CD14-positive monocyte (primary cell): ENCODE data around the gene FOXJ1. TPM values are rescaled to one million over a fixed set of nuclear protein-coding genes. Genes with fewer than 3 reads are reported as not detected.

Experiments
- DNase-seq, 3 donors: peaks; one replicate each; pipeline ENCODE4 v3.0.0-alpha.2; 2011 to 2022
- H2AFZ ChIP-seq: 2 replicates; pipeline ENCODE4 v1.6.0; 2012; ENCODE audit warnings: mild to moderate bottlenecking, low read depth, low read length, inconsistent platforms; ENCODE audit not compliant: insufficient read depth, poor library complexity, severe bottlenecking
- H3K27ac ChIP-seq, 2 donors: 1 replicate in 1 of 2; 2 replicates in 1 of 2; pipeline ENCODE4 v1.5.1; 2012 to 2013; ENCODE audit warnings: low read length in 2 of 2, control low read depth in 1 of 2, inconsistent platforms in 1 of 2, low read depth in 1 of 2, mild to moderate bottlenecking in 1 of 2
- H3K27me3 ChIP-seq, 2 donors: one replicate each; pipeline versions ENCODE4 v1.6.0 to v1.6.1; 2011 to 2013; ENCODE audit warnings: low read length in 2 of 2; ENCODE audit not compliant: control insufficient read depth in 2 of 2, insufficient read depth in 2 of 2
- H3K36me3 ChIP-seq, 2 donors: replicated peaks in 1 of 2; 1 replicate in 1 of 2; 2 replicates in 1 of 2; pipeline versions ENCODE4 v1.5.1 to v1.6.1; 2012 to 2013; ENCODE audit warnings: low read length in 2 of 2, control low read depth in 1 of 2, inconsistent platforms in 1 of 2, mild to moderate bottlenecking in 1 of 2; ENCODE audit not compliant: insufficient read depth in 2 of 2, control insufficient read depth in 1 of 2
- H3K4me1 ChIP-seq, 2 donors: 1 replicate in 1 of 2; 2 replicates in 1 of 2; pipeline versions ENCODE4 v1.5.1 to v1.6.1; 2012 to 2013; ENCODE audit warnings: low read length in 2 of 2, control low read depth in 1 of 2, inconsistent platforms in 1 of 2, mild to moderate bottlenecking in 1 of 2, moderate library complexity in 1 of 2; ENCODE audit not compliant: insufficient read depth in 2 of 2, control insufficient read depth in 1 of 2
- H3K4me2 ChIP-seq: replicated peaks from 2 replicates; pipeline ENCODE3; 2012; ENCODE audit warnings: low read length, moderate library complexity, mild to moderate bottlenecking; ENCODE audit not compliant: poor library complexity, severe bottlenecking; ENCODE audit errors: extremely low read depth
- H3K4me3 ChIP-seq, 3 experiments: fragments of 200-600 bp in 1 of 3; sonication (generic) in 1 of 3; replicated peaks in 1 of 3; 1 replicate in 2 of 3; 2 replicates in 1 of 3; pipeline ENCODE4 v1.5.1; 2011 to 2013; ENCODE audit warnings: low read length in 3 of 3, mild to moderate bottlenecking in 3 of 3, control low read depth in 2 of 3, low read depth in 2 of 3, inconsistent platforms in 1 of 3, moderate library complexity in 1 of 3
- H3K79me2 ChIP-seq: 2 replicates; pipeline ENCODE4 v1.6.0; 2012; ENCODE audit warnings: mild to moderate bottlenecking, control low read depth, inconsistent platforms, low read length, moderate library complexity; ENCODE audit not compliant: insufficient read depth
- H3K9ac ChIP-seq: 2 replicates; pipeline ENCODE4 v1.6.0; 2017; ENCODE audit warnings: low read length, mild to moderate bottlenecking; ENCODE audit not compliant: insufficient read depth, poor library complexity, severe bottlenecking
- H3K9me3 ChIP-seq, 2 donors: replicated peaks in 1 of 2; 1 replicate in 1 of 2; 2 replicates in 1 of 2; pipeline versions ENCODE4 v1.5.1 to v1.6.1; 2012 to 2013; ENCODE audit warnings: low read length in 2 of 2, control low read depth in 1 of 2; ENCODE audit not compliant: control insufficient read depth in 1 of 2, insufficient read depth in 1 of 2
- H4K20me1 ChIP-seq: 2 replicates; pipeline ENCODE4 v1.6.0; 2012; ENCODE audit warnings: mild to moderate bottlenecking, low read length, control low read depth, moderate library complexity; ENCODE audit not compliant: insufficient read depth
- H3K27ac Mint-ChIP-seq, 7 donors: one replicate each; pipeline ENCODE4 v1.8.0; 2020; ENCODE audit warnings: mild to moderate bottlenecking in 7 of 7, mixed read lengths in 7 of 7, moderate library complexity in 6 of 7, inconsistent platforms in 2 of 7
- H3K27me3 Mint-ChIP-seq, 3 donors: one replicate each; pipeline ENCODE4 v1.8.0; 2021 to 2022; ENCODE audit warnings: low read depth in 3 of 3, mild to moderate bottlenecking in 3 of 3, mixed read lengths in 3 of 3, moderate library complexity in 3 of 3, inconsistent platforms in 1 of 3
- H3K36me3 Mint-ChIP-seq, 2 donors: one replicate each; pipeline ENCODE4 v1.8.0; 2020; ENCODE audit warnings: mixed read lengths in 2 of 2, inconsistent platforms in 1 of 2, mild to moderate bottlenecking in 1 of 2
- H3K4me1 Mint-ChIP-seq: one replicate; pipeline ENCODE4 v1.8.0; 2020; ENCODE audit warnings: mild to moderate bottlenecking, mixed read lengths
- H3K4me3 Mint-ChIP-seq, 2 donors: one replicate each; pipeline ENCODE4 v1.8.0; 2020; ENCODE audit warnings: mild to moderate bottlenecking in 2 of 2, mixed read lengths in 2 of 2, moderate library complexity in 1 of 2
- H3K9me3 Mint-ChIP-seq, 7 donors: one replicate each; pipeline ENCODE4 v1.8.0; 2020 to 2022; ENCODE audit warnings: mixed read lengths in 7 of 7, mild to moderate bottlenecking in 6 of 7, moderate library complexity in 6 of 7, inconsistent platforms in 2 of 7
- CTCF ChIP-seq: fragments of 200-600 bp; IDR thresholded peaks from one replicate; pipeline ENCODE4 v1.8.0; 2022; ENCODE audit warnings: antibody characterized with exemption, mild to moderate bottlenecking
- WGBS: methylation state at CpG from one replicate; pipeline ENCODE4 v1.1.5; 2013; ENCODE audit warnings: missing lambda C conversion rate; ENCODE audit not compliant: insufficient coverage; 5-methylcytosine and 5-hydroxymethylcytosine counted together
- intact Hi-C, 2 donors: fragments of 100-400 bp; cut with micrococcal nuclease; formaldehyde crosslinking; loops; one replicate each; pipeline versions ENCODE4 v1.15.0 to v1.15.1; 2023
- polyA plus RNA-seq, 3 donors: library from polyadenylated mRNA; depleted of rRNA in 1 of 3; unstranded in 2 of 3; stranded (reverse) in 1 of 3; fragments of 300-500 nt in 2 of 3; fragments of >200 nt in 1 of 3; fragmentation: Illumina TruSeq in 2 of 3; gene quantifications; 1 replicate in 2 of 3; 2 replicates in 1 of 3; pipeline ENCODE4 v1.2.3, GENCODE V29; 2012 to 2021

The FOXJ1 gene
- polyA plus RNA-seq, 3 donors: not detected

- H3K4me2 ChIP-seq: no peak overlapping the region
- no peaks in the 10 kb centered on the region for H3K27me3 ChIP-seq
- no peaks in the 10 kb centered on the region for H3K36me3 ChIP-seq
- Mint-ChIP-seq H3K27me3 (peaks cover 0 to 1% (median 0%) of the 10 kb centered on the region in 3 donors), H3K36me3 (no peaks in the 10 kb centered on the region), H3K9me3 (peaks cover 0 to 2% (median 0%) of the 10 kb centered on the region in 7 donors), H3K27ac (no peak overlapping the region), H3K4me3 (no peak overlapping the region), H3K4me1 (peaks cover 9% of the 10 kb centered on the region)
- no peaks in the 10 kb centered on the region for H3K79me2 ChIP-seq
- H3K27ac ChIP-seq: no peak overlapping the region
- H3K4me3 ChIP-seq: no peak overlapping the region
- no peak overlapping the region for H3K9ac ChIP-seq
- peaks cover 0 to 6% of the 10 kb centered on the region in 2 donors for H3K4me1 ChIP-seq
- H3K9me3 ChIP-seq: no peaks in the 10 kb centered on the region
- no peak for TF ChIP-seq CTCF
- no CpG with 5 or more reads among the region's 7 CpGs for WGBS
- H2AFZ ChIP-seq: no peak overlapping the region
- H4K20me1 ChIP-seq: no peaks in the 10 kb centered on the region
- DNase-seq: no peak
- intact Hi-C loops: no loop called here
Observed at GRCh38 chr17:76166168-76166567, 25.1 kb upstream of the FOXJ1 start.

GRCh38 chr17:76164331-76164730 lies 23.3 kb upstream of the FOXJ1 start:
- H2AFZ ChIP-seq: no peak overlapping the region
- intact Hi-C loops: no loop called here
- no peak overlapping the region for H3K27ac ChIP-seq
- H3K36me3 ChIP-seq: no peaks in the 10 kb centered on the region
- H3K36me3 Mint-ChIP-seq: no peaks in the 10 kb centered on the region
- H4K20me1 ChIP-seq: no peaks in the 10 kb centered on the region
- H3K4me3 Mint-ChIP-seq: no peak overlapping the region
- H3K27me3 ChIP-seq: no peaks in the 10 kb centered on the region
- peaks cover 9% of the 10 kb centered on the region for H3K4me1 Mint-ChIP-seq
- DNase-seq: no peak
- H3K79me2 ChIP-seq: no peaks in the 10 kb centered on the region
- no peak overlapping the region for H3K9ac ChIP-seq
- peaks cover 0 to 1% (median 0%) of the 10 kb centered on the region in 3 donors for H3K27me3 Mint-ChIP-seq
- WGBS: no CpG with 5 or more reads among the region's 2 CpGs
- no peak overlapping the region for H3K4me2 ChIP-seq
- peaks cover 0 to 6% of the 10 kb centered on the region in 2 donors for H3K4me1 ChIP-seq
- no peaks in the 10 kb centered on the region for H3K9me3 ChIP-seq
- H3K27ac Mint-ChIP-seq: no peak overlapping the region
- H3K4me3 ChIP-seq: no peak overlapping the region
- peaks cover 0 to 2% (median 0%) of the 10 kb centered on the region in 7 donors for H3K9me3 Mint-ChIP-seq
- no peak for TF ChIP-seq CTCF
